ENCODE results near the gene ATP13A1.

- TF ChIP-seq, protein P1, sequence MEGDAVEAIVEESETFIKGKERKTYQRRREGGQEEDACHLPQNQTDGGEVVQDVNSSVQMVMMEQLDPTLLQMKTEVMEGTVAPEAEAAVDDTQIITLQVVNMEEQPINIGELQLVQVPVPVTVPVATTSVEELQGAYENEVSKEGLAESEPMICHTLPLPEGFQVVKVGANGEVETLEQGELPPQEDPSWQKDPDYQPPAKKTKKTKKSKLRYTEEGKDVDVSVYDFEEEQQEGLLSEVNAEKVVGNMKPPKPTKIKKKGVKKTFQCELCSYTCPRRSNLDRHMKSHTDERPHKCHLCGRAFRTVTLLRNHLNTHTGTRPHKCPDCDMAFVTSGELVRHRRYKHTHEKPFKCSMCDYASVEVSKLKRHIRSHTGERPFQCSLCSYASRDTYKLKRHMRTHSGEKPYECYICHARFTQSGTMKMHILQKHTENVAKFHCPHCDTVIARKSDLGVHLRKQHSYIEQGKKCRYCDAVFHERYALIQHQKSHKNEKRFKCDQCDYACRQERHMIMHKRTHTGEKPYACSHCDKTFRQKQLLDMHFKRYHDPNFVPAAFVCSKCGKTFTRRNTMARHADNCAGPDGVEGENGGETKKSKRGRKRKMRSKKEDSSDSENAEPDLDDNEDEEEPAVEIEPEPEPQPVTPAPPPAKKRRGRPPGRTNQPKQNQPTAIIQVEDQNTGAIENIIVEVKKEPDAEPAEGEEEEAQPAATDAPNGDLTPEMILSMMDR (conservative IDR thresholded peaks at IDR 0.05; ENCODE audit: low read length) = no peak
- no peak for TF ChIP-seq EZH2phosphoT487 (IDR thresholded peaks at IDR 0.05; ENCODE audit: borderline replicate concordance, low read depth, low read length)
These were observed 9.0 kb downstream of the ATP13A1 start for GRCh38 chr19:19654441-19654840.
